ENCODE measurements around the gene PACSIN1. TPM values are rescaled to one million over a fixed set of nuclear protein-coding genes. Genes with fewer than 3 reads are reported as not detected.

The PACSIN1 gene
- total RNA-seq, 1 donor = not detected

DNA sequence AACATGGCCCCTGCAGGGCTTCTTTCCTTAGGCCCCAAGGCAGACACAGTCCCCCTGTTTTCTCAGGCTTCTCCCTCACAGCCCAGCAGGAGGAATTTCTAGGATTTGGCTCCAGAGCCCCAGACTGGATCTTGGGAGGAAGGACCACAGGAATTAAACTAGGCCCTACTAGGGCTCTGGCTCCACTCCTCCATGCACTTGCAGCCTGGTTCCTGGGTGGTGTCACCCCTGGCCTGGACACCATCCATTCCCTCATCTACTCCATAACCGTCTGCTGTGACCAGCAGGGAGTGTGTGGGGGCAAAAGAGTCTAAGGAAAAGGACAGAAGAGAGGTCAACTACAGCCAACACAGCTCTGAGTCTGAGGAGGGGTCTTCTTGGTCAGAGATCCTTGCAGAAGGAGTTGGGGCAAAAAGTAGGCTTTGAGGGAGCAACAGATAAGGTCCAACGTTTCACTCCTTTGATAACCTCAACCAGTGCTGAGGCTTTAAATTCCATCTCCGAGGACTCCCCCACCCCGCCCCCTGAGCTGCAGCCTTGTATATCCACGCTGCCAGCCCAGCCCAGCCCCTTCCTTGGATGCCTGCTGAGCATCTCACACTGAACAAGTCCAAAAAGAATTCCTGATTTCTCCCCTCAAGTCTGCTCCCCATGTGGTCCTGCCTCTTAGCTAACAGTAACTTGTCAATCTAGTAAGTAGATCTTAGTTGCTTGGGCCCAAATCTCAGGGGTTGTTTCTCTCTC is 118.2 kb downstream of the PACSIN1 start:
- H3K4me3 ChIP-seq (ENCODE audit: low read depth, low read length) = no peak overlapping the region
- DNase-seq (ENCODE audit: low read depth) = no peak
- TF ChIP-seq, protein P1, sequence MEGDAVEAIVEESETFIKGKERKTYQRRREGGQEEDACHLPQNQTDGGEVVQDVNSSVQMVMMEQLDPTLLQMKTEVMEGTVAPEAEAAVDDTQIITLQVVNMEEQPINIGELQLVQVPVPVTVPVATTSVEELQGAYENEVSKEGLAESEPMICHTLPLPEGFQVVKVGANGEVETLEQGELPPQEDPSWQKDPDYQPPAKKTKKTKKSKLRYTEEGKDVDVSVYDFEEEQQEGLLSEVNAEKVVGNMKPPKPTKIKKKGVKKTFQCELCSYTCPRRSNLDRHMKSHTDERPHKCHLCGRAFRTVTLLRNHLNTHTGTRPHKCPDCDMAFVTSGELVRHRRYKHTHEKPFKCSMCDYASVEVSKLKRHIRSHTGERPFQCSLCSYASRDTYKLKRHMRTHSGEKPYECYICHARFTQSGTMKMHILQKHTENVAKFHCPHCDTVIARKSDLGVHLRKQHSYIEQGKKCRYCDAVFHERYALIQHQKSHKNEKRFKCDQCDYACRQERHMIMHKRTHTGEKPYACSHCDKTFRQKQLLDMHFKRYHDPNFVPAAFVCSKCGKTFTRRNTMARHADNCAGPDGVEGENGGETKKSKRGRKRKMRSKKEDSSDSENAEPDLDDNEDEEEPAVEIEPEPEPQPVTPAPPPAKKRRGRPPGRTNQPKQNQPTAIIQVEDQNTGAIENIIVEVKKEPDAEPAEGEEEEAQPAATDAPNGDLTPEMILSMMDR (IDR thresholded peaks at IDR 0.05; ENCODE audit: insufficient read depth, low read length) = no peak

DNA sequence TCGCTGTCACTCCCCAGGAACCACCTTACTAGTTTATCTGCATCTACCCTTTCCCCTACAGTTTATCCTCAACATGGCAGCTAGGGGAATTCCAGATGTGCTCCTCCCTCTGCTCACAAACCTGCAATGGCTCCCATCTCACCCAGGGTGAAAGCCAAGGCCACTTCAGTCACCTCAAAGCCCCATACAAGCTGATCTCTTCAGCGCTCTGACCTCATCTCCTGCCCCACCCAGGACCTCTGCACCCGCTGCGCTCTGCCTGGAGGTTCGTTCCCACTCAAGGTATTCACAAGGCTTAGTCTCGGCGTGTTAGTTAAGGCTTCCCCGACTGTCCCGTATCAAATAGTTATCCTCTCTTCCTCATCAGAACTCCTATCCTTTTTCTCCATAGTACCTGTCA is 118.8 kb downstream of the PACSIN1 start:
- TF ChIP-seq, protein P1 (IDR thresholded peaks at IDR 0.05; ENCODE audit: insufficient read depth, low read length) = no peak
- H3K4me3 ChIP-seq (ENCODE audit: low read depth, low read length) = no peak overlapping the region
- no peak for DNase-seq (ENCODE audit: low read depth)

Other genes with a start within 250 kb of the PACSIN1 start
- 38.6 and 635 TPM in 2 replicates for gene HMGA1, start 229.2 kb upstream of the PACSIN1 start, total RNA-seq (ENCODE audit: low replicate concordance)
- gene SMIM29, start 217.1 kb upstream of the PACSIN1 start, total RNA-seq (ENCODE audit: low replicate concordance) = 14.7 and 44.7 TPM in 2 replicates
- 24.4 and 34.6 TPM in 2 replicates for gene NUDT3, start 73.4 kb upstream of the PACSIN1 start, total RNA-seq (ENCODE audit: low replicate concordance)
- 1,593 and 2,945 TPM in 2 replicates for gene RPS10, start 40.0 kb upstream of the PACSIN1 start, total RNA-seq (ENCODE audit: low replicate concordance)
- not detected in 2 replicates for gene SPDEF, start 90.3 kb downstream of the PACSIN1 start, total RNA-seq (ENCODE audit: low replicate concordance)
- gene ILRUN, start 230.7 kb downstream of the PACSIN1 start, total RNA-seq (ENCODE audit: low replicate concordance) = 31.6 and 39.0 TPM in 2 replicates

All from fibroblast of the aortic adventitia (primary cell).